Breast epithelium (tissue), 3 donors: ENCODE measurements around the gene SCN9A.

Source experiments
- CTCF ChIP-seq, 3 donors: fragments of 450-650 bp; IDR thresholded peaks; one replicate each; pipeline ENCODE4 v1.5.1; 2016 to 2017; ENCODE audit warnings: antibody characterized with exemption in 3 of 3, mild to moderate bottlenecking in 3 of 3, moderate library complexity in 3 of 3
- POLR2A ChIP-seq: fragments of 450-650 bp; IDR thresholded peaks from one replicate; pipeline ENCODE4 v1.6.1; 2016; ENCODE audit warnings: antibody characterized with exemption, mild to moderate bottlenecking, moderate library complexity

DNA sequence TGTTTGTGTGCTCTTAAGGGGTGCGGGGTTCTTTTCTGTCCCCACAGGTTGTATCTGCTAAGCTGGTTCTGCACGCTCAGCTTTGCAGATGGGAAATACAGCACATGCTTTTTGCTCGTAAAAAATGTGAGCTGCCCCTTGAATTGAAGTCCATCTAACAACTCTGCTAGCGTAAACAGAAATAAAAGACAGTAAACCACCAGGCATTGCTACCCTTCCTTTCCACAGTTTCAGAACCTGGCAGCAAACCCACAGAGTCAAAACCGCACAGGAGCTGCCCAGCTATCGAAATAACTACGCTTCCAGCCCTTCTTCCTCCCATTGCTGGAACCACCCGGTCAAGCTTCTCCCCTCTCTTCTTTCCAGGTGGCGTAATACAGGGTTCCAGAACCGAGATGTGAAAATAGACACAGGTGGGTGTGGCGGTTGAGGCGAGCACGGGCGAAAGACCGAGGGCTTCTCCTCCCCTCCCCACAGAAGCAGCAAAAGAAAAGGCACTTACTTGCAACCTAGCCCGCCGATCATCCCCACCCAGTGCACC is 479 bp downstream of the SCN9A start:
- no peak for TF ChIP-seq CTCF (IDR thresholded peaks at IDR 0.05)
- no peak for TF ChIP-seq POLR2A
